ENCODE data around the gene GPR31.

GRCh38 chr6:167146977-167147376 is 10.8 kb downstream of the GPR31 start:
- TF ChIP-seq CTCF (IDR thresholded peaks at IDR 0.05) (no peak), POLR2A (IDR thresholded peaks at IDR 0.05) (no peak)
